HepG2 (cell line): ENCODE results near the gene ABHD1. TPM values are rescaled to one million over a fixed set of nuclear protein-coding genes. Genes with fewer than 3 reads are reported as not detected.

Experiments used
- IKZF4 ChIP-seq: sonication (generic); formaldehyde crosslinking; IDR thresholded peaks from 2 replicates; pipeline ENCODE4 v1.5.1; 2020; ENCODE audit warnings: borderline replicate concordance, mild to moderate bottlenecking, low read depth, missing genetic modification reagents; ENCODE audit errors: not compliant biosample characterization
- IRF9 ChIP-seq: sonication (generic); formaldehyde crosslinking; IDR thresholded peaks from 2 replicates; pipeline ENCODE4 v1.8.0; 2022; ENCODE audit warnings: missing genetic modification reagents, mild to moderate bottlenecking, borderline replicate concordance
- MEIS2 ChIP-seq: sonication (generic); formaldehyde crosslinking; IDR thresholded peaks from 2 replicates; pipeline ENCODE4 v1.9.0; 2021; ENCODE audit warnings: mild to moderate bottlenecking, missing genetic modification reagents
- NFKB2 ChIP-seq: sonication (generic); formaldehyde crosslinking; IDR thresholded peaks from 2 replicates; pipeline ENCODE4 v1.4.0; 2020; ENCODE audit warnings: missing genetic modification reagents, borderline replicate concordance
- PCBP1 ChIP-seq: fragments of 200-400 bp; formaldehyde crosslinking; IDR thresholded peaks from 2 replicates; pipeline ENCODE4 v1.6.1; 2017; ENCODE audit warnings: mild to moderate bottlenecking, low read depth, low read length, borderline replicate concordance
- RFX5 ChIP-seq: IDR thresholded peaks from 2 replicates; pipeline ENCODE4 v1.6.1; 2011; ENCODE audit warnings: low read depth, low read length, improper control_type of control experiment
- SIX4 ChIP-seq: sonication (generic); formaldehyde crosslinking; IDR thresholded peaks from 2 replicates; pipeline ENCODE4 v1.4.0; 2020; ENCODE audit warnings: missing genetic modification reagents
- ZNF180 ChIP-seq: sonication (generic); formaldehyde crosslinking; IDR thresholded peaks from 2 replicates; pipeline ENCODE4 v1.4.0; 2020; ENCODE audit warnings: low read depth, missing genetic modification reagents, borderline replicate concordance
- polyA plus RNA-seq, 8 experiments: library from polyadenylated mRNA; depleted of rRNA in 3 of 8; stranded (reverse) in 7 of 8; unstranded in 1 of 8; fragments of >200 nt; fragmentation: Illumina TruSeq in 4 of 8; extraction: Trizol in 4 of 8; gene quantifications; 2 replicates each; pipeline versions ENCODE4 v1.2.1 to v1.2.3, GENCODE V29; 2011 to 2016; ENCODE audit warnings: low read depth in 4 of 8, missing spikeins in 1 of 8, mixed read lengths in 1 of 8; ENCODE audit not compliant: insufficient read depth in 1 of 8
- total RNA-seq, 5 experiments: library from RNA; depleted of rRNA; stranded (reverse); fragments of >200 nt; fragmentation: Illumina TruSeq; extraction: Trizol; gene quantifications; 2 replicates each; pipeline ENCODE4 v1.2.3, GENCODE V29; 2016; ENCODE audit warnings: low read depth in 1 of 5
- TF ChIP-seq, protein P1 (sequence below): sonication (generic); formaldehyde crosslinking; IDR thresholded peaks from one replicate; pipeline ENCODE4 v1.5.1; 2020; ENCODE audit warnings: mild to moderate bottlenecking, missing genetic modification reagents; ENCODE audit errors: not compliant biosample characterization
- TF ChIP-seq, protein P2 (sequence below): sonication (generic); formaldehyde crosslinking; IDR thresholded peaks from 2 replicates; pipeline ENCODE4 v1.4.0; 2020; ENCODE audit warnings: missing genetic modification reagents; ENCODE audit errors: not compliant biosample characterization
- TF ChIP-seq, protein P3 (sequence below): sonication (generic); formaldehyde crosslinking; IDR thresholded peaks from 2 replicates; pipeline ENCODE4 v1.9.0; 2021; ENCODE audit warnings: missing genetic modification reagents, borderline replicate concordance
- TF ChIP-seq, protein P4 (sequence below): sonication (generic); formaldehyde crosslinking; IDR thresholded peaks from 2 replicates; pipeline ENCODE4 v1.5.1; 2020; ENCODE audit warnings: mild to moderate bottlenecking, missing genetic modification reagents, borderline replicate concordance

The ABHD1 gene
- total and polyA plus RNA-seq, 2 of the 13 experiments (the other 11 are each of a cell fraction or from before 2014, with no cell fraction given): 0.04 to 0.81 TPM

GRCh38 chr2:27086724-27087593 lies 36.7 kb upstream of the ABHD1 start, which contains the start of gene KHK (continued):
- TF ChIP-seq, protein P1, sequence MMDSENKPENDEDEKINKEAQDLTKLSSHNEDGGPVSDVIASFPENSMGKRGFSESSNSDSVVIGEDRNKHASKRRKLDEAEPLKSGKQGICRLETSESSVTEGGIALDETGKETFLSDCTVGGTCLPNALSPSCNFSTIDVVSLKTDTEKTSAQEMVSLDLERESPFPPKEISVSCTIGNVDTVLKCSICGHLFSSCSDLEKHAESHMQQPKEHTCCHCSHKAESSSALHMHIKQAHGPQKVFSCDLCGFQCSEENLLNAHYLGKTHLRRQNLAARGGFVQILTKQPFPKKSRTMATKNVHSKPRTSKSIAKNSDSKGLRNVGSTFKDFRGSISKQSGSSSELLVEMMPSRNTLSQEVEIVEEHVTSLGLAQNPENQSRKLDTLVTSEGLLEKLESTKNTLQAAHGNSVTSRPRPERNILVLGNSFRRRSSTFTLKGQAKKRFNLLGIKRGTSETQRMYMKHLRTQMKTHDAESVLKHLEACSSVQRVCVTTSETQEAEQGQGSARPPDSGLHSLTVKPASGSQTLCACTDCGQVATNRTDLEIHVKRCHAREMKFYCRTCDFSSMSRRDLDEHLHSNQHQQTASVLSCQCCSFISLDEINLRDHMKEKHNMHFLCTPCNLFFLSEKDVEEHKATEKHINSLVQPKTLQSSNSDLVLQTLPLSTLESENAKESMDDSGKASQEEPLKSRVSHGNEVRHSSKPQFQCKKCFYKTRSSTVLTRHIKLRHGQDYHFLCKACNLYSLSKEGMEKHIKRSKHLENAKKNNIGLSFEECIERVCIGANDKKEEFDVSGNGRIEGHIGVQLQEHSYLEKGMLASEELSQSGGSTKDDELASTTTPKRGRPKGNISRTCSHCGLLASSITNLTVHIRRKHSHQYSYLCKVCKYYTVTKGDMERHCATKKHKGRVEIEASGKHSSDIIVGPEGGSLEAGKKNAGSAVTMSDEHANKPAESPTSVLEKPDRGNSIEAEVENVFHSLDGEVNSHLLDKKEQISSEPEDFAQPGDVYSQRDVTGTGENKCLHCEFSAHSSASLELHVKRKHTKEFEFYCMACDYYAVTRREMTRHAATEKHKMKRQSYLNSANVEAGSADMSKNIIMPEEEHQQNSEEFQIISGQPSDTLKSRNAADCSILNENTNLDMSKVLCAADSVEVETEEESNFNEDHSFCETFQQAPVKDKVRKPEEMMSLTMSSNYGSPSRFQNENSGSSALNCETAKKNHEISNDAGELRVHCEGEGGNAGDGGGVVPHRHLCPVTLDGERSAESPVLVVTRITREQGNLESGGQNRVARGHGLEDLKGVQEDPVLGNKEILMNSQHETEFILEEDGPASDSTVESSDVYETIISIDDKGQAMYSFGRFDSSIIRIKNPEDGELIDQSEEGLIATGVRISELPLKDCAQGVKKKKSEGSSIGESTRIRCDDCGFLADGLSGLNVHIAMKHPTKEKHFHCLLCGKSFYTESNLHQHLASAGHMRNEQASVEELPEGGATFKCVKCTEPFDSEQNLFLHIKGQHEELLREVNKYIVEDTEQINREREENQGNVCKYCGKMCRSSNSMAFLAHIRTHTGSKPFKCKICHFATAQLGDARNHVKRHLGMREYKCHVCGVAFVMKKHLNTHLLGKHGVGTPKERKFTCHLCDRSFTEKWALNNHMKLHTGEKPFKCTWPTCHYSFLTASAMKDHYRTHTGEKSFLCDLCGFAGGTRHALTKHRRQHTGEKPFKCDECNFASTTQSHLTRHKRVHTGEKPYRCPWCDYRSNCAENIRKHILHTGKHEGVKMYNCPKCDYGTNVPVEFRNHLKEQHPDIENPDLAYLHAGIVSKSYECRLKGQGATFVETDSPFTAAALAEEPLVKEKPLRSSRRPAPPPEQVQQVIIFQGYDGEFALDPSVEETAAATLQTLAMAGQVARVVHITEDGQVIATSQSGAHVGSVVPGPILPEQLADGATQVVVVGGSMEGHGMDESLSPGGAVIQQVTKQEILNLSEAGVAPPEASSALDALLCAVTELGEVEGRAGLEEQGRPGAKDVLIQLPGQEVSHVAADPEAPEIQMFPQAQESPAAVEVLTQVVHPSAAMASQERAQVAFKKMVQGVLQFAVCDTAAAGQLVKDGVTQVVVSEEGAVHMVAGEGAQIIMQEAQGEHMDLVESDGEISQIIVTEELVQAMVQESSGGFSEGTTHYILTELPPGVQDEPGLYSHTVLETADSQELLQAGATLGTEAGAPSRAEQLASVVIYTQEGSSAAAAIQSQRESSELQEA (CRISPR knock-in tag): no peak
- TF ChIP-seq IRF9 (peak; percentile 57; the same call in 1 of the 2 replicates), RFX5 (no peak), MEIS2 (CRISPR knock-in tag) (no peak), NFKB2 (CRISPR knock-in tag) (0 out of 2 replicates have a peak, but pooled peaks have one; percentile 20), ZNF180 (no peak), PCBP1 (0 out of 2 replicates have a peak, but pooled peaks have one; percentile 48), SIX4 (0 out of 2 replicates have a peak, but pooled peaks have one; percentile 7), IKZF4 (CRISPR knock-in tag) (peak; percentile 7)
- TF ChIP-seq, protein P2, sequence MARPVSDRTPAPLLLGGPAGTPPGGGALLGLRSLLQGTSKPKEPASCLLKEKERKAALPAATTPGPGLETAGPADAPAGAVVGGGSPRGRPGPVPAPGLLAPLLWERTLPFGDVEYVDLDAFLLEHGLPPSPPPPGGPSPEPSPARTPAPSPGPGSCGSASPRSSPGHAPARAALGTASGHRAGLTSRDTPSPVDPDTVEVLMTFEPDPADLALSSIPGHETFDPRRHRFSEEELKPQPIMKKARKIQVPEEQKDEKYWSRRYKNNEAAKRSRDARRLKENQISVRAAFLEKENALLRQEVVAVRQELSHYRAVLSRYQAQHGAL (CRISPR knock-in tag): peak; percentile 73
- TF ChIP-seq, protein P3, sequence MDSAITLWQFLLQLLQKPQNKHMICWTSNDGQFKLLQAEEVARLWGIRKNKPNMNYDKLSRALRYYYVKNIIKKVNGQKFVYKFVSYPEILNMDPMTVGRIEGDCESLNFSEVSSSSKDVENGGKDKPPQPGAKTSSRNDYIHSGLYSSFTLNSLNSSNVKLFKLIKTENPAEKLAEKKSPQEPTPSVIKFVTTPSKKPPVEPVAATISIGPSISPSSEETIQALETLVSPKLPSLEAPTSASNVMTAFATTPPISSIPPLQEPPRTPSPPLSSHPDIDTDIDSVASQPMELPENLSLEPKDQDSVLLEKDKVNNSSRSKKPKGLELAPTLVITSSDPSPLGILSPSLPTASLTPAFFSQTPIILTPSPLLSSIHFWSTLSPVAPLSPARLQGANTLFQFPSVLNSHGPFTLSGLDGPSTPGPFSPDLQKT: no peak
- TF ChIP-seq, protein P4, sequence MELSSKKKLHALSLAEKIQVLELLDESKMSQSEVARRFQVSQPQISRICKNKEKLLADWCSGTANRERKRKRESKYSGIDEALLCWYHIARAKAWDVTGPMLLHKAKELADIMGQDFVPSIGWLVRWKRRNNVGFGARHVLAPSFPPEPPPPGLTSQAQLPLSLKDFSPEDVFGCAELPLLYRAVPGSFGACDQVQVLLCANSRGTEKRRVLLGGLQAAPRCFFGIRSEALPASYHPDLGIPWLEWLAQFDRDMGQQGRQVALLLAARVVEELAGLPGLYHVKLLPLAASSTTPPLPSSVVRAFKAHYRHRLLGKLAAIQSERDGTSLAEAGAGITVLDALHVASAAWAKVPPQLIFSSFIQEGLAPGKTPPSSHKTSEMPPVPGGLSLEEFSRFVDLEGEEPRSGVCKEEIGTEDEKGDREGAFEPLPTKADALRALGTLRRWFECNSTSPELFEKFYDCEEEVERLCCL: 0 out of 2 replicates have a peak, but pooled peaks have one; percentile 1
